Measurements from ENCODE around the gene ASPHD1. TPM values are rescaled to one million over a fixed set of nuclear protein-coding genes. Genes with fewer than 3 reads are reported as not detected.
"Not testable (repeated sequence)": the region's sequence is repeated elsewhere in the genome, so short reads cannot be mapped to it uniquely, and the experiment has no call there.

Gene ASPHD1
- total RNA-seq, 2 donors from 2014 or later = 1.3 TPM; not detected in 1

GRCh38 chr16:29868396-29869009 lies 31.8 kb upstream of the ASPHD1 start:
- peaks cover 3 to 6% of the 10 kb centered on the region in 2 donors for H3K4me1 Mint-ChIP-seq (ENCODE audit: low read depth in 2 of 2)
- ATAC-seq = no peak

DNA sequence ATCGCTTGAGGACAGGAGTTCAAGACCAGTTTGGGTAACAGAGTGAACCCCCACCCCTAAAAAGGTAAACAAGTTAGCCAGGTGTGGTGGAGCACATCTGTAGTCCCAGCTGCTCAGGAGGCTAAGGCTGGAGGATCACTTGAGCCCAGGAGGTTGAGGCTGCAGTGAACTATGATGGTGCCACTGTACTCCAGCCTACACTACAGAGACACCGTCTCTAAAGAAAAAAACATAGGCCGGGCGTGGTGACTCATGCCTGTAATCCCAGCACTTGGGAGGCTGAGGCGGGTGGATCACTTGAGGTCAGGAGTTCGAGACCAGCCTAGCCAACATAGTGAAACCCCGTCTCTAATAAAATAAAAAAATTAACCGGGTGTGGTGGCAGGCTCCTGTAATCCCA lies 31.2 kb upstream of the ASPHD1 start:
- H3K27ac Mint-ChIP-seq; DNase-seq (ENCODE audit: low spot score); ATAC-seq; H3K27me3 Mint-ChIP-seq; H3K36me3 Mint-ChIP-seq; H3K9me3 Mint-ChIP-seq; H3K4me1 Mint-ChIP-seq (ENCODE audit: low read depth in 2 of 2); H3K4me3 Mint-ChIP-seq: not testable (repeated sequence)

More at GRCh38 chr16:29868396-29869009, 31.8 kb upstream of the ASPHD1 start:
- no peaks in the 10 kb centered on the region for H3K36me3 Mint-ChIP-seq
- no peaks in the 10 kb centered on the region for H3K9me3 Mint-ChIP-seq
- peaks cover 0 to 3% of the 10 kb centered on the region in 2 donors for H3K27me3 Mint-ChIP-seq
- no peak overlapping the region for H3K4me3 Mint-ChIP-seq
- DNase-seq (ENCODE audit: low spot score) = no peak
- H3K27ac Mint-ChIP-seq = no peak overlapping the region

GRCh38 chr16:29871822-29872546 lies 28.3 kb upstream of the ASPHD1 start:
- no peak for DNase-seq (ENCODE audit: low spot score)
- no peaks in the 10 kb centered on the region for H3K9me3 Mint-ChIP-seq
- no peak for ATAC-seq
- H3K36me3 Mint-ChIP-seq = no peaks in the 10 kb centered on the region
- peaks cover 8 to 10% of the 10 kb centered on the region in 2 donors for H3K4me1 Mint-ChIP-seq (ENCODE audit: low read depth in 2 of 2)
- H3K4me3 Mint-ChIP-seq = no peak overlapping the region
- no peak overlapping the region for H3K27ac Mint-ChIP-seq
- H3K27me3 Mint-ChIP-seq = peaks cover 8 to 11% of the 10 kb centered on the region in 2 donors

- ATAC-seq = peak in 1 of 2 donors; percentile 16
- no peak overlapping the region for H3K4me3 Mint-ChIP-seq
- peaks cover 16 to 17% of the 10 kb centered on the region in 2 donors for H3K27me3 Mint-ChIP-seq
- no peaks in the 10 kb centered on the region for H3K36me3 Mint-ChIP-seq
- H3K9me3 Mint-ChIP-seq = no peaks in the 10 kb centered on the region
- H3K27ac Mint-ChIP-seq = no peak overlapping the region
- peaks cover 12 to 15% of the 10 kb centered on the region in 2 donors for H3K4me1 Mint-ChIP-seq (ENCODE audit: low read depth in 2 of 2)
- DNase-seq (ENCODE audit: low spot score) = no peak
Measured at GRCh38 chr16:29873319-29873718, 27.0 kb upstream of the ASPHD1 start.

- no peak overlapping the region for H3K27ac Mint-ChIP-seq
- no peaks in the 10 kb centered on the region for H3K9me3 Mint-ChIP-seq
- H3K36me3 Mint-ChIP-seq = no peaks in the 10 kb centered on the region
- H3K27me3 Mint-ChIP-seq = peaks cover 19 to 24% of the 10 kb centered on the region in 2 donors
- DNase-seq (ENCODE audit: low spot score) (no peak), ATAC-seq (no peak)
- H3K4me3 Mint-ChIP-seq = no peak overlapping the region
- peaks cover 12 to 15% of the 10 kb centered on the region in 2 donors for H3K4me1 Mint-ChIP-seq (ENCODE audit: low read depth in 2 of 2)
Measured at GRCh38 chr16:29875206-29875605, 25.1 kb upstream of the ASPHD1 start.

GRCh38 chr16:29876217-29876593 lies 24.1 kb upstream of the ASPHD1 start:
- peaks cover 12 to 15% of the 10 kb centered on the region in 2 donors for H3K4me1 Mint-ChIP-seq (ENCODE audit: low read depth in 2 of 2)
- ATAC-seq (no peak), DNase-seq (ENCODE audit: low spot score) (no peak)
- H3K27me3 Mint-ChIP-seq = peaks cover 19 to 24% of the 10 kb centered on the region in 2 donors
- peak overlapping the region; percentile 57 for H3K4me3 Mint-ChIP-seq
- no peak overlapping the region for H3K27ac Mint-ChIP-seq
- no peaks in the 10 kb centered on the region for H3K36me3 Mint-ChIP-seq
- no peaks in the 10 kb centered on the region for H3K9me3 Mint-ChIP-seq

- H3K4me3 Mint-ChIP-seq = peak overlapping the region; percentile 57
- no peaks in the 10 kb centered on the region for H3K9me3 Mint-ChIP-seq
- H3K27me3 Mint-ChIP-seq = peaks cover 19 to 24% of the 10 kb centered on the region in 2 donors
- DNase-seq (ENCODE audit: low spot score) (no peak), ATAC-seq (peak; percentile 41 to 61)
- H3K27ac Mint-ChIP-seq = no peak overlapping the region
- no peaks in the 10 kb centered on the region for H3K36me3 Mint-ChIP-seq
- peaks cover 12 to 15% of the 10 kb centered on the region in 2 donors for H3K4me1 Mint-ChIP-seq (ENCODE audit: low read depth in 2 of 2)
Measured at GRCh38 chr16:29876594-29877249, 23.6 kb upstream of the ASPHD1 start.

GRCh38 chr16:29877266-29877961 lies 22.9 kb upstream of the ASPHD1 start:
- DNase-seq (ENCODE audit: low spot score) (no peak), ATAC-seq (peak; percentile 63 to 72)
- Mint-ChIP-seq H3K4me3 (peak overlapping the region; percentile 68), H3K36me3 (no peaks in the 10 kb centered on the region), H3K9me3 (no peaks in the 10 kb centered on the region), H3K4me1 (ENCODE audit: low read depth in 2 of 2) (peaks cover 12 to 15% of the 10 kb centered on the region in 2 donors), H3K27me3 (peaks cover 19 to 24% of the 10 kb centered on the region in 2 donors), H3K27ac (no peak overlapping the region)

DNA sequence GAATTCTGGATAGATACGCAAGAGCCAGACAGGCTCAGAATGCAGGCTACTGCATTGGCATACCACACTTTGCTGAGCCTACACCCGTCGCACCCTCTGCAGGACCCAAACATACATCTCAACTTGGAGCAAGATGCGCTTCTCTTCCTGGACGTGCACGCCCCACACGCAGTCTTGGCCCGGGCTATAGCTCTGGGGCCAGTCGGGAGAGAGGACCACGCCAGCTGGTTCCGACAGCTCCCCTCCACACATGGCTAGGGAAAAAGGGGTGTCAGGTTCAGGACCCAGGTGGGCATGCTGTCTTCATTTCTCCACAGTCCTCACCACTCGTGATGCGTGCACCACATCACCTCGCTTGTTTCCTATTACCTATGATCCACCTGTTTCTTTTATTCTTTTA lies 22.1 kb upstream of the ASPHD1 start:
- DNase-seq (ENCODE audit: low spot score) (no peak), ATAC-seq (no peak)
- peaks cover 12 to 15% of the 10 kb centered on the region in 2 donors for H3K4me1 Mint-ChIP-seq (ENCODE audit: low read depth in 2 of 2)
- H3K27me3 Mint-ChIP-seq = peaks cover 21 to 24% of the 10 kb centered on the region in 2 donors
- H3K4me3 Mint-ChIP-seq = no peak overlapping the region
- H3K27ac Mint-ChIP-seq = no peak overlapping the region
- H3K9me3 Mint-ChIP-seq = no peaks in the 10 kb centered on the region
- no peaks in the 10 kb centered on the region for H3K36me3 Mint-ChIP-seq

GRCh38 chr16:29881050-29881449 lies 19.2 kb upstream of the ASPHD1 start:
- no peak for DNase-seq (ENCODE audit: low spot score)
- no peaks in the 10 kb centered on the region for H3K36me3 Mint-ChIP-seq
- H3K4me3 Mint-ChIP-seq = no peak overlapping the region
- peaks cover 24 to 29% of the 10 kb centered on the region in 2 donors for H3K27me3 Mint-ChIP-seq
- no peak for ATAC-seq
- no peak overlapping the region for H3K27ac Mint-ChIP-seq
- H3K9me3 Mint-ChIP-seq = no peaks in the 10 kb centered on the region
- H3K4me1 Mint-ChIP-seq (ENCODE audit: low read depth in 2 of 2) = peaks cover 9 to 12% of the 10 kb centered on the region in 2 donors

GRCh38 chr16:29883987-29884386 lies 16.3 kb upstream of the ASPHD1 start:
- Mint-ChIP-seq H3K27me3 (peaks cover 13 to 16% of the 10 kb centered on the region in 2 donors), H3K4me3 (no peak overlapping the region), H3K36me3 (no peaks in the 10 kb centered on the region), H3K27ac (no peak overlapping the region), H3K4me1 (ENCODE audit: low read depth in 2 of 2) (no peaks in the 10 kb centered on the region), H3K9me3 (no peaks in the 10 kb centered on the region)
- DNase-seq (ENCODE audit: low spot score) (no peak), ATAC-seq (no peak)

DNA sequence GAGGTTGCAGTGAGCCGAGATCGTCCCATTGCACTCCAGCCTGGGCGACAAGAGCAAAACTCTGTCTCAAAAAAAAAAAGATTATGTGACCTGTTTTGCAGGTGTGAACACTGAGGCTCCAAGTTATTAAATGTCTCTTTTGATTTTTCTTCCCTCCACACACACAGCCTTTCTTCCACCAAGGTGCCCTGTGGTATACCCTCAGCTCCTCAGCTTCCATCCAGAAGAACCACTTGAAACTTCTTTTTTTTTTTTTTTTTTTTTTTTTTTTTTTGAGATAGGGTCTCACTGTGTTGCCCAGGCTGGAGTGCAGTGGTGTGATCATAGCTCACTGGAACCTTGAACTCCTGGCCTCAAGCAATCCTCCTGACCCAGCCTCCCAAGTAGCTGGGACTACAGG lies 10.9 kb upstream of the ASPHD1 start:
- not testable (repeated sequence) for ATAC-seq

DNA sequence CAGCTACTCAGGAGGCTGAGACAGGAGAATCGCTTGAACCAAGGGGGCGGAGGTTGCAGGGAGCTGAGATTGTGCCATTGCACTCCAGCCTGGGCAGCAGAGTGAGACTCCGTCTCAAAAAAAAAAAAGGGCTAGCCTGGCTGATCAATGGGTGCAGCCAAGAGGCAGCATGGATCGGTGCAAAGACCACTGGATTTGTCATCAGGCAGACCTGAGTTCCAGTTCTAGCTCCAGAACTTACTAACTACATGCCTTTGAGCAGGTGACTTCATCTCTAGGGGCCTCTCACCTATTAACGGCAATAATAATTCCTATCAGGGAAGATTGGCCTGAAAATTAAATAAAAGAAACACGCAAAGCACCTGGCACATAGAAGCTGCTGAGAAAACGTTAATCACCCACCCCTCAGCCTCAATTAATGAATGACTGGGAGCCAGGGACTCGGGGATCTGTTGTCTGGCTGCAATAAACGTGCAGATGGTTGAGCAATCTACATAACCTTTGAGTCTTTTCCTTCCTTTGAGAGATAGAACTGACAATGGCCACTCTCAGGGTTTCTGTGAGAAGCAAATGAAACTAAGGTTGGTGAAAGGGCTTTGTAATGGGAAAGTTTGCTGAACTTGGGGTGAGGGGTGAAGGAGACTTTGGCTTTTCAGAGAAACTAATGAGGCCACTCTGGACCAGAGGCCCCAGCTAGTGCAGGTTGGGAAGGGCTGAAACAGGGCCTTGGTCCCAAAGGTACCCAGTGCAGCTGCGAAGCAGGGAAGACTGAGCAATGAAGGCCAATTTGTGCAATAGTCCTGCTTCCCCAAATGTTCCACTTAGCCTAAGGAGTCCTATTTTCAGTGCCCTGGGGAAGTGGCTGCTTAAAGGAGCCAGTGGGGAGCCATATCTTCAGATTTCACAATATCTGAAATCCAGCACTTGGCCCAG lies 8.5 kb upstream of the ASPHD1 start:
- no peak overlapping the region for H3K4me3 Mint-ChIP-seq

More for the DNA sequence above, 10.9 kb upstream of the ASPHD1 start:
- H3K27me3 Mint-ChIP-seq; H3K9me3 Mint-ChIP-seq; DNase-seq (ENCODE audit: low spot score); H3K36me3 Mint-ChIP-seq; H3K27ac Mint-ChIP-seq; H3K4me3 Mint-ChIP-seq; H3K4me1 Mint-ChIP-seq (ENCODE audit: low read depth in 2 of 2): not testable (repeated sequence)

More for the DNA sequence above, 8.5 kb upstream of the ASPHD1 start:
- H3K27me3 Mint-ChIP-seq = peaks cover 0 to 5% of the 10 kb centered on the region in 2 donors
- H3K36me3 Mint-ChIP-seq = no peaks in the 10 kb centered on the region
- no peaks in the 10 kb centered on the region for H3K9me3 Mint-ChIP-seq
- no peak overlapping the region for H3K27ac Mint-ChIP-seq
- no peak for DNase-seq (ENCODE audit: low spot score)
- peaks cover 0 to 2% of the 10 kb centered on the region in 2 donors for H3K4me1 Mint-ChIP-seq (ENCODE audit: low read depth in 2 of 2)
- ATAC-seq = no peak
